Measurements from ENCODE around the gene CPNE6. TPM values are rescaled to one million over a fixed set of nuclear protein-coding genes. Genes with fewer than 3 reads are reported as not detected.

CPNE6 gene
- total RNA-seq, 1 donor from 2014 or later: not detected

- intact Hi-C loops (cut with micrococcal nuclease): loop anchor here (2.0 kb wide), 1 partner anchor 41 kb away; the partner anchor contains the start of gene PCK2
Measured at GRCh38 chr14:24053548-24054323, 17.6 kb upstream of the CPNE6 start.

GRCh38 chr14:24054324-24054641 is 17.1 kb upstream of the CPNE6 start:
- intact Hi-C loops (cut with micrococcal nuclease): no loop called here

GRCh38 chr14:24054646-24055045 is 16.7 kb upstream of the CPNE6 start:
- intact Hi-C loops (cut with micrococcal nuclease): loop anchor here (5.0 kb wide), 1 partner anchor 42 kb away; no protein-coding TSS in a partner anchor

- intact Hi-C loops (cut with micrococcal nuclease): loop anchor here (5.0 kb wide), 1 partner anchor 44 kb away; no protein-coding TSS in a partner anchor
Measured at GRCh38 chr14:24055971-24056799, 15.2 kb upstream of the CPNE6 start.

- intact Hi-C loops (cut with micrococcal nuclease): loop anchor here (5.0 kb wide), 1 partner anchor 44 kb away; no protein-coding TSS in a partner anchor
Measured at GRCh38 chr14:24056800-24057184, 14.6 kb upstream of the CPNE6 start.

- intact Hi-C loops (cut with micrococcal nuclease): loop anchor here (5.0 kb wide), 1 partner anchor 45 kb away; no protein-coding TSS in a partner anchor
Measured at GRCh38 chr14:24057271-24057670, 14.1 kb upstream of the CPNE6 start.

- intact Hi-C loops (cut with micrococcal nuclease): loop anchor here (1.0 to 5.0 kb wide), 4 partner anchors 32 to 103 kb away; partner anchors contain the start of gene IRF9
Measured at GRCh38 chr14:24057867-24058259, 13.5 kb upstream of the CPNE6 start.

- intact Hi-C loops (cut with micrococcal nuclease): loop anchor here (1.0 to 5.0 kb wide), 4 partner anchors 32 to 102 kb away; partner anchors contain the start of gene IRF9
Measured at GRCh38 chr14:24058260-24058950, 13.0 kb upstream of the CPNE6 start.

- intact Hi-C loops (cut with micrococcal nuclease): loop anchor here (1.0 to 5.0 kb wide), 4 partner anchors 31 to 102 kb away; partner anchors contain the start of gene IRF9
Measured at GRCh38 chr14:24058951-24059475, 12.3 kb upstream of the CPNE6 start.

GRCh38 chr14:24059841-24060388 is 11.4 kb upstream of the CPNE6 start:
- intact Hi-C loops (cut with micrococcal nuclease): loop anchor here (2.0 to 5.0 kb wide), 2 partner anchors 48 to 101 kb away; partner anchors contain the start of gene IRF9

GRCh38 chr14:24060443-24060842 is 10.9 kb upstream of the CPNE6 start:
- intact Hi-C loops (cut with micrococcal nuclease): no loop called here

GRCh38 chr14:24060984-24061913 is 10.1 kb upstream of the CPNE6 start:
- intact Hi-C loops (cut with micrococcal nuclease): no loop called here

GRCh38 chr14:24062216-24062980 is 9.0 kb upstream of the CPNE6 start:
- intact Hi-C loops (cut with micrococcal nuclease): no loop called here

- intact Hi-C loops (cut with micrococcal nuclease): no loop called here
Measured at GRCh38 chr14:24063263-24063836, 8.0 kb upstream of the CPNE6 start.

GRCh38 chr14:24064091-24064795 is 7.1 kb upstream of the CPNE6 start:
- intact Hi-C loops (cut with micrococcal nuclease): no loop called here

GRCh38 chr14:24064856-24065255 is 6.5 kb upstream of the CPNE6 start:
- intact Hi-C loops (cut with micrococcal nuclease): no loop called here

- intact Hi-C loops (cut with micrococcal nuclease): no loop called here
Measured at GRCh38 chr14:24065408-24065807, 6.0 kb upstream of the CPNE6 start.

All from T-helper 2 cell treated with Interferon-gamma antibody and Interleukin-4, amounts not matched to agents 100 ng/mL and 5 ng/mL, for 36 hours (primary cell).